K562 (cell line): Measurements from ENCODE around the gene NAE1. TPM values are rescaled to one million over a fixed set of nuclear protein-coding genes. Genes with fewer than 3 reads are reported as not detected.

ENCODE experiments used
- COPS2 ChIP-seq: fragments of 450-650 bp; conservative IDR thresholded peaks from 2 replicates; pipeline ENCODE4 v1.6.1; 2016; ENCODE audit warnings: mild to moderate bottlenecking, moderate library complexity
- FOSL1 ChIP-seq: fragments of 200-800 bp; sonication (Bioruptor generic); conservative IDR thresholded peaks from 2 replicates; pipeline ENCODE4 v1.6.1; 2016; ENCODE audit warnings: missing genetic modification characterization, missing compliant biosample characterization
- HDAC8 ChIP-seq: fragments of 450-650 bp; IDR thresholded peaks from 2 replicates; pipeline ENCODE4 v1.6.1; 2016; ENCODE audit warnings: mild to moderate bottlenecking, missing genetic modification characterization, moderate library complexity, missing compliant biosample characterization
- MTA1 ChIP-seq: fragments of 450-650 bp; IDR thresholded peaks from 2 replicates; pipeline ENCODE4 v1.6.1; 2017; ENCODE audit warnings: borderline replicate concordance
- MTA2 ChIP-seq: fragments of 450-650 bp; IDR thresholded peaks from 2 replicates; pipeline ENCODE4 v1.6.1; 2016; ENCODE audit warnings: low read depth
- RAD21 ChIP-seq, 2 experiments: fragments of 250-450 bp in 1 of 2; fragments of 450-650 bp in 1 of 2; sonication (Bioruptor Pico) in 1 of 2; formaldehyde crosslinking in 1 of 2; IDR thresholded peaks in 1 of 2; conservative IDR thresholded peaks in 1 of 2; 2 replicates each; pipeline versions ENCODE4 v1.4.0 to v1.8.0; 2020 to 2022; ENCODE audit warnings: mild to moderate bottlenecking in 2 of 2, moderate library complexity in 1 of 2
- SMAD3 ChIP-seq: fragments of 450-650 bp; formaldehyde crosslinking; conservative IDR thresholded peaks from 2 replicates; pipeline ENCODE4 v1.4.0; 2020; ENCODE audit warnings: mild to moderate bottlenecking
- SPI1 ChIP-seq: IDR thresholded peaks from 2 replicates; pipeline ENCODE4 v1.6.1; 2011; ENCODE audit warnings: low read depth, low read length, control low read depth, borderline replicate concordance
- SRSF7 ChIP-seq: fragments of 200-400 bp; formaldehyde crosslinking; optimal IDR thresholded peaks from 2 replicates; pipeline ENCODE3; 2017; ENCODE audit warnings: mild to moderate bottlenecking, low read depth, low read length
- TBP ChIP-seq: optimal IDR thresholded peaks from 2 replicates; pipeline ENCODE3; 2011; ENCODE audit warnings: low read depth, low read length, improper control_type of control experiment
- polyA plus RNA-seq, 8 experiments: library from polyadenylated mRNA; depleted of rRNA in 4 of 8; stranded (reverse) in 5 of 8; unstranded in 3 of 8; fragments of >200 nt; fragmentation: Nextera tagmentation in 2 of 8; fragmentation: Illumina TruSeq in 1 of 8; extraction: Ambion mirVana in 2 of 8; extraction: Trizol in 1 of 8; gene quantifications; 2 replicates each; pipeline versions ENCODE4 v1.2.1 to v1.2.3, GENCODE V29; 2011 to 2014; ENCODE audit warnings: inconsistent platforms in 1 of 8, missing spikeins in 1 of 8
- total RNA-seq, 7 experiments: library from RNA; depleted of rRNA in 6 of 7; stranded (reverse); fragments of >200 nt in 6 of 7; fragmentation: Illumina TruSeq in 2 of 7; extraction: Trizol in 2 of 7; gene quantifications; 2 replicates each; pipeline versions ENCODE4 v1.2.1 to v1.2.3, GENCODE V29; 2011 to 2021; ENCODE audit warnings: low replicate concordance in 1 of 7
- TF ChIP-seq, protein P1 (sequence below), 2 experiments: fragments of 150-350 bp in 1 of 2; IDR thresholded peaks; 2 replicates each; pipeline ENCODE4 v1.6.1; 2012 to 2016; ENCODE audit warnings: low read depth in 2 of 2, low read length in 2 of 2, mild to moderate bottlenecking in 1 of 2, moderate library complexity in 1 of 2
- TF ChIP-seq, protein P2 (sequence below), 3 experiments: IDR thresholded peaks in 2 of 3; conservative IDR thresholded peaks in 1 of 3; 2 replicates each; pipeline ENCODE4 v1.5.1; 2011 to 2012; ENCODE audit warnings: low read length in 3 of 3, mild to moderate bottlenecking in 3 of 3, control low read depth in 2 of 3, improper control_type of control experiment in 1 of 3, inconsistent platforms in 1 of 3, low read depth in 1 of 3, mixed read lengths in 1 of 3, moderate library complexity in 1 of 3; ENCODE audit not compliant: insufficient read depth in 2 of 3
- TF ChIP-seq, protein P3 (sequence below), 2 experiments: IDR thresholded peaks; 2 replicates each; pipeline ENCODE4 v1.6.1; 2011; ENCODE audit warnings: borderline replicate concordance in 1 of 2, control low read depth in 1 of 2, low read depth in 1 of 2, low read length in 1 of 2, mild to moderate bottlenecking in 1 of 2, mixed read lengths in 1 of 2, moderate library complexity in 1 of 2; ENCODE audit not compliant: insufficient read depth in 1 of 2, insufficient read length in 1 of 2, poor library complexity in 1 of 2, severe bottlenecking in 1 of 2; ENCODE audit errors: extremely low read depth in 1 of 2
- TF ChIP-seq, protein P4 (sequence below): fragments of 450-650 bp; IDR thresholded peaks from 2 replicates; pipeline ENCODE4 v1.6.1; 2016; ENCODE audit warnings: antibody characterized with exemption

Gene NAE1
- total and polyA plus RNA-seq, 9 of the 15 experiments (the other 6 are each of a cell fraction or from before 2014, with no cell fraction given): 165 to 294 (median 230) TPM

DNA sequence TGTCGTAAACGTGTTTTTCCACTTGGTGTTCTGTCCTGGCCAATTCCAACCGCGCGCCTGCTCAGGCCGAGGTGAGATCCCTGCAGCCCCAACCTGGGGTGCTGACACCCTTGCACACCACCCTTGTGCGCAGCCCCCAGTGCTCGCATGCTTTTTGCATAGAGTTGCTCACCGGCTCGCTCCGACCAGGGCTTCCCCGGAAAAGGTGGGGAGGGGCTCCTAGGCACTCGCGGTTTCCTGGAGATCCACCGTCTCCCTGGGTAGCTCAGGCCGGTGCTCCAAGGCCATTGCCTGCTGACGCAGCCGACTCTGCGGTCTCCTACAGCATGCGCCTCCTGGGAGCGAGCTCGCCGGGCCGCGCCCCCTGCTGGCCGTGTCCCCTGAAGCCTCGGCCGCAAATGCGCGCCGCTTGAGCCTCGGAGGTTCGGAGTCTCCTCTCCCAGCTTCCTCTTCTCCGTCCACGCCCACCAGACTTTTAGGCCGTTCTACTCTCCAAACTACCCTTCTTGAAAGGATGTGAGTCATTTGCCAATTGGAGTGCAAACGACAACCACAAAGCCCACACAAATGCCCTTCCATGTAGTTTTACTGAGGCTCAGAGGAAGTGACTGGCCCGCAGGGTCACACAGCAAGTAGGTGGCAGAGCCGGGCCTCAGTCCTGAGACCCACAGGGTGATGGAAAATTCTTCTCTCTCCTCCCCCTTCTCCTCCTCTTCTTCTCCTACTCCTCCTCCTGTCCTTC, 42.3 kb upstream of the NAE1 start (continued):
- TF ChIP-seq TBP (no peak), MTA1 (peak; percentile 36; the same call in 1 of the 2 replicates), FOSL1 (tag) (peak; percentile 85), COPS2 (no peak), MTA2 (peak; percentile 24; the same call in 1 of the 2 replicates), SMAD3 (CRISPR knock-in tag) (no peak), SPI1 (peak; percentile 55; the same call in 1 of the 2 replicates), HDAC8 (no peak), RAD21 (CRISPR knock-in tag; conservative IDR thresholded peaks at IDR 0.05 in 1 of 2, IDR thresholded peaks at IDR 0.05 in 1 of 2) (peak; percentile 49 to 72), SRSF7 (no peak)
- TF ChIP-seq, protein P1, sequence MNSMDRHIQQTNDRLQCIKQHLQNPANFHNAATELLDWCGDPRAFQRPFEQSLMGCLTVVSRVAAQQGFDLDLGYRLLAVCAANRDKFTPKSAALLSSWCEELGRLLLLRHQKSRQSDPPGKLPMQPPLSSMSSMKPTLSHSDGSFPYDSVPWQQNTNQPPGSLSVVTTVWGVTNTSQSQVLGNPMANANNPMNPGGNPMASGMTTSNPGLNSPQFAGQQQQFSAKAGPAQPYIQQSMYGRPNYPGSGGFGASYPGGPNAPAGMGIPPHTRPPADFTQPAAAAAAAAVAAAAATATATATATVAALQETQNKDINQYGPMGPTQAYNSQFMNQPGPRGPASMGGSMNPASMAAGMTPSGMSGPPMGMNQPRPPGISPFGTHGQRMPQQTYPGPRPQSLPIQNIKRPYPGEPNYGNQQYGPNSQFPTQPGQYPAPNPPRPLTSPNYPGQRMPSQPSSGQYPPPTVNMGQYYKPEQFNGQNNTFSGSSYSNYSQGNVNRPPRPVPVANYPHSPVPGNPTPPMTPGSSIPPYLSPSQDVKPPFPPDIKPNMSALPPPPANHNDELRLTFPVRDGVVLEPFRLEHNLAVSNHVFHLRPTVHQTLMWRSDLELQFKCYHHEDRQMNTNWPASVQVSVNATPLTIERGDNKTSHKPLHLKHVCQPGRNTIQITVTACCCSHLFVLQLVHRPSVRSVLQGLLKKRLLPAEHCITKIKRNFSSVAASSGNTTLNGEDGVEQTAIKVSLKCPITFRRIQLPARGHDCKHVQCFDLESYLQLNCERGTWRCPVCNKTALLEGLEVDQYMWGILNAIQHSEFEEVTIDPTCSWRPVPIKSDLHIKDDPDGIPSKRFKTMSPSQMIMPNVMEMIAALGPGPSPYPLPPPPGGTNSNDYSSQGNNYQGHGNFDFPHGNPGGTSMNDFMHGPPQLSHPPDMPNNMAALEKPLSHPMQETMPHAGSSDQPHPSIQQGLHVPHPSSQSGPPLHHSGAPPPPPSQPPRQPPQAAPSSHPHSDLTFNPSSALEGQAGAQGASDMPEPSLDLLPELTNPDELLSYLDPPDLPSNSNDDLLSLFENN (IDR thresholded peaks at IDR 0.05; ENCODE audit: low read depth in 2 of 2, low read length in 2 of 2): no peak
- TF ChIP-seq, protein P2, sequence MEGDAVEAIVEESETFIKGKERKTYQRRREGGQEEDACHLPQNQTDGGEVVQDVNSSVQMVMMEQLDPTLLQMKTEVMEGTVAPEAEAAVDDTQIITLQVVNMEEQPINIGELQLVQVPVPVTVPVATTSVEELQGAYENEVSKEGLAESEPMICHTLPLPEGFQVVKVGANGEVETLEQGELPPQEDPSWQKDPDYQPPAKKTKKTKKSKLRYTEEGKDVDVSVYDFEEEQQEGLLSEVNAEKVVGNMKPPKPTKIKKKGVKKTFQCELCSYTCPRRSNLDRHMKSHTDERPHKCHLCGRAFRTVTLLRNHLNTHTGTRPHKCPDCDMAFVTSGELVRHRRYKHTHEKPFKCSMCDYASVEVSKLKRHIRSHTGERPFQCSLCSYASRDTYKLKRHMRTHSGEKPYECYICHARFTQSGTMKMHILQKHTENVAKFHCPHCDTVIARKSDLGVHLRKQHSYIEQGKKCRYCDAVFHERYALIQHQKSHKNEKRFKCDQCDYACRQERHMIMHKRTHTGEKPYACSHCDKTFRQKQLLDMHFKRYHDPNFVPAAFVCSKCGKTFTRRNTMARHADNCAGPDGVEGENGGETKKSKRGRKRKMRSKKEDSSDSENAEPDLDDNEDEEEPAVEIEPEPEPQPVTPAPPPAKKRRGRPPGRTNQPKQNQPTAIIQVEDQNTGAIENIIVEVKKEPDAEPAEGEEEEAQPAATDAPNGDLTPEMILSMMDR (IDR thresholded peaks at IDR 0.05 in 2 of 3, conservative IDR thresholded peaks at IDR 0.05 in 1 of 3; ENCODE audit: insufficient read depth in 2 of 3, low read depth in 1 of 3, low read length in 3 of 3): peak; percentile 94 to 97 (median 95)
- TF ChIP-seq, protein P3, sequence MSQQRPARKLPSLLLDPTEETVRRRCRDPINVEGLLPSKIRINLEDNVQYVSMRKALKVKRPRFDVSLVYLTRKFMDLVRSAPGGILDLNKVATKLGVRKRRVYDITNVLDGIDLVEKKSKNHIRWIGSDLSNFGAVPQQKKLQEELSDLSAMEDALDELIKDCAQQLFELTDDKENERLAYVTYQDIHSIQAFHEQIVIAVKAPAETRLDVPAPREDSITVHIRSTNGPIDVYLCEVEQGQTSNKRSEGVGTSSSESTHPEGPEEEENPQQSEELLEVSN (IDR thresholded peaks at IDR 0.05; ENCODE audit: borderline replicate concordance in 1 of 2, extremely low read depth in 1 of 2, insufficient read depth in 1 of 2, insufficient read length in 1 of 2, low read depth in 1 of 2, low read length in 1 of 2, poor library complexity in 1 of 2, severe bottlenecking in 1 of 2): peak; percentile 84 to 95
- TF ChIP-seq, protein P4, sequence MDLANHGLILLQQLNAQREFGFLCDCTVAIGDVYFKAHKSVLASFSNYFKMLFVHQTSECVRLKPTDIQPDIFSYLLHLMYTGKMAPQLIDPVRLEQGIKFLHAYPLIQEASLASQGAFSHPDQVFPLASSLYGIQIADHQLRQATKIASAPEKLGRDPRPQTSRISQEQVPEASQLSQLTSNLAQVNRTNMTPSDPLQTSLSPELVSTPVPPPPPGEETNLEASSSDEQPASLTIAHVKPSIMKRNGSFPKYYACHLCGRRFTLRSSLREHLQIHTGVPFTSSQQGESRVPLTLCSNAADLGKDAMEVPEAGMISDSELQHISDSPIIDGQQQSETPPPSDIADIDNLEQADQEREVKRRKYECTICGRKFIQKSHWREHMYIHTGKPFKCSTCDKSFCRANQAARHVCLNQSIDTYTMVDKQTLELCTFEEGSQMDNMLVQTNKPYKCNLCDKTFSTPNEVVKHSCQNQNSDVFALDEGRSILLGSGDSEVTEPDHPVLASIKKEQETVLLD: peak; percentile 43; the same call in 1 of the 2 replicates
